Measurements from ENCODE around the gene HOXD3. TPM values are rescaled to one million over a fixed set of nuclear protein-coding genes. Genes with fewer than 3 reads are reported as not detected.

HOXD3 gene
- total and polyA plus RNA-seq, 2 of the 8 experiments (the other 6 are each of a cell fraction or from before 2014, with no cell fraction given), result not detected

DNA sequence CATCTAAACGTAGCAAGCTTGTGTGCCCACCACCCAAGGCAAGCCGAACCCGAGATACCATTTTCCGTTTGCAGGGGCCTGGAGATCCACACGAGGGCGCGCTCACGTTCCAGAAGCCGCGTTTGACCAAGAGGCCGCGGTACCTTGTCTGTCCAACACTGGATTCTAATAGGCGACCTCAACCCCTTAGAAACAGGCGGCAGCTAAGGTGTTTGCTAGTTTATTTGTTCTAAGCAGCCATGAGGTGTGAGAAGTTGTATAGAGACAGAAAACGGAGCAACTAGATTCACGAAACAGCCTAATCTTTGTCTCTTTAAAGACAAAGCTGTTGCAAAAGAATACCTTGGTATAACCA, 45.8 kb upstream of the HOXD3 start (continued):
- TF ChIP-seq TCF12 (IDR thresholded peaks at IDR 0.05; ENCODE audit: low read depth, low read length), result 0 out of 2 replicates have a peak, but pooled peaks have one; percentile 74
- no peak; the same call in 1 of the 2 replicates for TF ChIP-seq SUZ12 (IDR thresholded peaks at IDR 0.05; ENCODE audit: low read length)
- peak; percentile 29 to 46; a peak in 3 of 4 replicates for TF ChIP-seq RAD21 (IDR thresholded peaks at IDR 0.05 in 1 of 2, conservative IDR thresholded peaks at IDR 0.05 in 1 of 2; ENCODE audit: low read depth in 2 of 2, low read length in 2 of 2)
- no peak for TF ChIP-seq SP2 (IDR thresholded peaks at IDR 0.05; ENCODE audit: low read length)
